Panc1 (cell line): ENCODE measurements around the gene NCR3LG1. TPM values are rescaled to one million over a fixed set of nuclear protein-coding genes. Genes with fewer than 3 reads are reported as not detected.

Experiments used
- ATAC-seq: fragments of 200-7000 bp; cut with Tn5 transposase; 2 replicates; pipeline ENCODE4 v1.9.1; 2020; ENCODE audit warnings: mild to moderate bottlenecking, moderate library complexity
- BruUV-seq: library from RNA; stranded (reverse); fragments of 400-500 nt; replicated peaks from 2 replicates; lab custom pipeline; 2021; lab: Mats Ljungman, UMichigan
- CTCF ChIA-PET: fragments of 300-600 bp; sonication (Branson Sonifier 250); formaldehyde crosslinking; loops from one replicate; lab custom pipeline; 2022; ENCODE audit warnings: antibody characterized with exemption; lab: Charles Lee
- POLR2A ChIA-PET: fragments of 300-600 bp; sonication (Branson Sonifier 250); formaldehyde crosslinking; loops from one replicate; lab custom pipeline; 2022; ENCODE audit warnings: antibody characterized with exemption; lab: Charles Lee
- DNase-seq: peaks from one replicate; pipeline ENCODE4 v3.0.0-alpha.2; 2010; ENCODE audit warnings: low read depth, low spot score
- H3K27ac ChIP-seq: 2 replicates; pipeline ENCODE4 v1.5.1; 2011; ENCODE audit warnings: mild to moderate bottlenecking, low read length, inconsistent platforms
- H3K27me3 ChIP-seq: fragments of 200-500 bp; sonication (Bioruptor generic); 2 replicates; pipeline ENCODE4 v1.6.0; 2014; ENCODE audit warnings: low read length, inconsistent platforms; ENCODE audit not compliant: control insufficient read depth, insufficient read depth
- H3K36me3 ChIP-seq: fragments of 200-500 bp; sonication (Bioruptor generic); 2 replicates; pipeline ENCODE4 v1.5.1; 2014; ENCODE audit warnings: inconsistent platforms, mild to moderate bottlenecking, low read length, moderate library complexity; ENCODE audit not compliant: control insufficient read depth, insufficient read depth
- H3K4me1 ChIP-seq: 2 replicates; pipeline ENCODE4 v1.5.1; 2011; ENCODE audit warnings: inconsistent platforms, mild to moderate bottlenecking, low read length, moderate library complexity; ENCODE audit not compliant: control insufficient read depth, insufficient read depth
- H3K4me3 ChIP-seq, 2 experiments: 2 replicates each; pipeline ENCODE4 v1.5.1; 2011 to 2012; ENCODE audit warnings: low read depth in 2 of 2, low read length in 2 of 2, mild to moderate bottlenecking in 2 of 2, inconsistent platforms in 1 of 2, moderate library complexity in 1 of 2
- H3K9me3 ChIP-seq: fragments of 200-500 bp; sonication (Bioruptor generic); 2 replicates; pipeline ENCODE4 v1.5.1; 2014; ENCODE audit warnings: low read depth, mild to moderate bottlenecking, inconsistent platforms, low read length, moderate library complexity; ENCODE audit not compliant: control insufficient read depth, insufficient read depth
- CTCF ChIP-seq: fragments of 450-650 bp; IDR thresholded peaks from 2 replicates; pipeline ENCODE4 v1.5.1; 2017; ENCODE audit warnings: mild to moderate bottlenecking
- POLR2AphosphoS5 ChIP-seq: IDR thresholded peaks from 2 replicates; pipeline ENCODE4 v1.6.1; 2012; ENCODE audit warnings: mild to moderate bottlenecking, low read depth, low read length, moderate library complexity
- REST ChIP-seq, 2 experiments: IDR thresholded peaks; 2 replicates each; pipeline ENCODE4 v1.6.1; 2011 to 2012; ENCODE audit warnings: low read depth in 2 of 2, control low read depth in 1 of 2, low read length in 1 of 2, mild to moderate bottlenecking in 1 of 2, moderate library complexity in 1 of 2; ENCODE audit not compliant: insufficient read depth in 1 of 2
- SIN3A ChIP-seq: IDR thresholded peaks from 2 replicates; pipeline ENCODE4 v1.6.1; 2012; ENCODE audit warnings: low read depth, mild to moderate bottlenecking, low read length, moderate library complexity, borderline replicate concordance; ENCODE audit not compliant: insufficient read depth
- TCF7L2 ChIP-seq: IDR thresholded peaks from 2 replicates; pipeline ENCODE4 v1.6.1; 2011; ENCODE audit warnings: mild to moderate bottlenecking, low read depth, low read length, inconsistent platforms
- in situ Hi-C: cut with HindIII; loops from 2 replicates; pipeline ENCODE4 v1.10.0; 2016; ENCODE audit warnings: low sequenced_read_pairs, low pct_unique_long_range_greater_than_20kb
- intact Hi-C: fragments of 100-400 bp; cut with micrococcal nuclease; formaldehyde crosslinking; loops from one replicate; pipeline ENCODE4 v1.10.0; 2022; ENCODE audit not compliant: unreplicated experiment
- total RNA-seq: library from RNA; stranded (reverse); gene quantifications from one replicate; pipeline ENCODE4 v1.2.1, GENCODE V29; 2021; ENCODE audit not compliant: unreplicated experiment

Gene NCR3LG1
- total RNA-seq, 1 experiment from 2014 or later: 8.6 TPM

DNA sequence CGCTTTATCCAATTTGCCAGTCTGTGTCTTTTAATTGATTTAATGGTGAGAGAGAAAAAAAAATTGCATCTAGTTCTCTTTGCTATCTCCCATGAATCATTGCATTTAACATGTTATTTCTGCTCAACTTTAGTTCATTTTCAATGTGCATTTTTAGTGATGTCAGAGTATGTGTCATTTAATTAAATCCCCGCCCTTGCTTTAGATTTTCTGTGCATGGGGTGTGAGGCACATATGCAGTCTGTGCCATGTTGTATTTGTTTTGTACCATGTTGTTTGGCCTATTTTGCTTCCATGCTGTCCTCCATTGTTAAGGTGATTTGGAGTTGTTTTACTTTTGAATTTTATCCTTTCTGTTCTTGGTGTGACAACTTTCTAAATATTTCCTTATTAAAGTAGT lies 8.3 kb upstream of the NCR3LG1 start:
- no peaks in the 10 kb centered on the region for H3K9me3 ChIP-seq
- no peaks in the 10 kb centered on the region for H3K27me3 ChIP-seq
- no peak overlapping the region for H3K27ac ChIP-seq
- CTCF ChIA-PET: no interaction called here
- POLR2A ChIA-PET: no interaction called here
- no peak overlapping the region for H3K4me3 ChIP-seq
- H3K36me3 ChIP-seq: no peaks in the 10 kb centered on the region
- in situ Hi-C loops: no loop called here
- H3K4me1 ChIP-seq: no peaks in the 10 kb centered on the region
- ATAC-seq (no peak), DNase-seq (no peak)
- TF ChIP-seq REST (IDR thresholded peaks at IDR 0.05; ENCODE audit: insufficient read depth in 1 of 2, low read depth in 2 of 2, low read length in 1 of 2) (no peak), SIN3A (no peak)
- intact Hi-C loops: no loop called here
- BruUV-seq: no TSS peak

DNA sequence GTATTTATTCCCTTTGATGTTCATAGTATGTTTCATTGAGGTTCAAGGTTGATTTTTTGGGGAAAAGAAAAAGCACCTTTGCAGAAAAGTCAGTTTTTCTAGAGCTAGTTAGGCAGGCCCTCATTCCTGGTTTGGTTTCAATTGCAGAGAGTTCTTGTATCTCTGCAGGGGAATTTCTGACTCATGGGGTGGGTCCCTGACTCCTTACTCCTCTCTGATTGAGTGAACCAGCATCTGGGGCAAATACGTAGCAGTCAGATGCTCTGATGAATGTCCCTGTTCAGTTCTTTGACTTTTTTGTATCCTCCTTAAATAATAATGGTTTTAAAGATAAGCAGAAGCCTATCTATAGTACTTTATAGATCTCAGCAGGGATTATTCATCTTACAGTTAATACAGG lies 7.7 kb upstream of the NCR3LG1 start:
- Histone ChIP-seq H3K36me3 (no peaks in the 10 kb centered on the region), H3K9me3 (no peaks in the 10 kb centered on the region), H3K4me1 (no peaks in the 10 kb centered on the region), H3K4me3 (no peak overlapping the region), H3K27ac (no peak overlapping the region), H3K27me3 (no peaks in the 10 kb centered on the region)
- POLR2A ChIA-PET: no interaction called here
- BruUV-seq: no TSS peak
- no peak for TF ChIP-seq REST (IDR thresholded peaks at IDR 0.05; ENCODE audit: insufficient read depth in 1 of 2, low read depth in 2 of 2, low read length in 1 of 2)
- no peak for TF ChIP-seq CTCF
- TF ChIP-seq SIN3A: no peak
- no peak for TF ChIP-seq TCF7L2
- TF ChIP-seq POLR2AphosphoS5: no peak
- CTCF ChIA-PET: no interaction called here
- DNase-seq (no peak), ATAC-seq (no peak)
- in situ Hi-C loops: no loop called here
- intact Hi-C loops: no loop called here
